HG02763 (cell line): ENCODE measurements around the gene FNDC3A.
"Not testable (repeated sequence)": the region's sequence is repeated elsewhere in the genome, so short reads cannot be mapped to it uniquely, and the experiment has no call there.

Source experiments
- ATAC-seq: cut with Tn5 transposase; IDR thresholded peaks from one replicate; pipeline ENCODE4 v1.9.1; 2021; ENCODE audit warnings: mild to moderate bottlenecking, moderate library complexity; ENCODE audit not compliant: unreplicated experiment

Gene FNDC3A

DNA sequence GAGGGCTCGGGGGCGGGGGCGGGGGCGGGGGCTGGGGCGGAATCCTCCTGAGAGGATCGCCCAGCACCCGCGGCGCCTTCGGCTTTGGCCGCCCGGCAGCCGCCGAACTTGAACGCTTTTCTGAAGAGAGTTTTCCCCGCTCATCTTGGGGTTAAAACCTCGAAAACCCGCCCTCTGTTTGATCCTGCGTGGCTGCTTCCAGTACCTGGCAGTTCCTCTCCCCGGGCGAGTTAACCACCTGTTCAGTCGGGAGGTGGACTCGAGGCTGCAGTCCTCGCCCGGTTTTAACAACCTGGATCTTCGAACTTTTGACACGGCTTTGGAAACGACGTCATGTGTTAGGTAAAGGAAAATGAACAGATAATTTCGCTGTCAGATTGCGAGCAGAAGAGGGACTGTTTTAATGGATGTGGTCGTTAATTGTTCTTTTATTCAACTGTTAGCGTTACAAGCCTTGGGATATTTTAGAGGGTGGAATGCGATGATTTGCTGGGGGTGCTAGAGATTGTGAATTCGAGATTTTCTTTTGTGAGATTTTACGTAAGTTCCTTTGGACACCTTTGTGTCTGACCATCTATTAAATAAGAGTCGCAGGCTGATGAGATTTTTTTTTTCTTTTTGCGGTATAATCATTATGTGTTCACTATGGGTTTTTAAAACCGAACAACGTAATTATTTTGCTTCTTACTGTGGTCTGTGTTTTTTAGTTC lies 1.0 kb downstream of the FNDC3A start:
- ATAC-seq: no peak

DNA sequence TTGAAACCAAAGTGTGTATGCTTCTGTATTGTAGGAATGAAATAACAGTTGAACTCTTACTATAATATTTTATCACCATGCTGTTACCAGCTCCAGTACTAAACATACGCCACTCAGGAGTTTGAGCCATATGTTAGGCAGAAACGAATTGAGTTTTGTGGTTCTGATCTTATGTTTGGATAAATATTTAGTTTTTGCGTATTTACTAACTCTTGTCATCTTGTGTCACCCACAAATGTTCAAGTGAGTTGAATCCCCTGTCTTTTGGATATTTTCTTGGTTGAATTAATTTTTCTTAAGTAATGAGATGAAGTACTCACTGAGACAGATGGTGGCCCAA lies 1.5 kb downstream of the FNDC3A start:
- ATAC-seq: no peak

- no peak for ATAC-seq
Measured at GRCh38 chr13:48977973-48978372, 2.3 kb downstream of the FNDC3A start.

DNA sequence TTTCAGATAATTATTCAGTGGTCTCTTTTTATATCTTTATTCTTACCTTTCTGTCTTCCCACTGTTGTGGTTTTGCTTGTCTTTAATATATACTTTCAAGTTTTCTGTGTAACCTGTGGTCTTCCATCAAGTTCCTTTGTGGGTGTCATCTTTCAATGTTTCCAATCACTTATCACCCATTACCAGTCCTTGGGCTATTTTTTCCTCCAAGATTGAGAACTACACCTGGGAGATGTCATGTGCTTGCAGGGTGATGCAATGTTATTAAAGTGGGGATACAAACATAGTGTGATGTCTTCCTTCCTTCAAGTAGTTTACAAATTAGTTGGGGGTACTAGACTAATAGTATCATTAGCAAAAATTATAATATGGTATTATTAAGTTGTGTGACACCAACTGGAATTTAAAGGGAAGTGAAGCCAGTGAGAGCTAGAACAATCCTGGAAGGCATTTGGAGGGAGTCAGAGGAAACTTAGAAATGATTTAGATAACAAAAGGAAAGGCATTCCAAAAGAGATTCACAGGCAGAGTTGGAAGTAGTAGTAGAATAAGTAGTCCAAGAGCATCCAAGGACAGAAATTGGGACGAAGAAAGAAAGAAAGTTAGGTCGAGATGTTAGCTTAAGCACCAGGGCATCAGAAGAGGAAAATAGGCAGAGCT lies 3.4 kb downstream of the FNDC3A start:
- no peak for ATAC-seq

- ATAC-seq: peak; percentile 39
Measured at GRCh38 chr13:48979892-48980291, 4.2 kb downstream of the FNDC3A start.

DNA sequence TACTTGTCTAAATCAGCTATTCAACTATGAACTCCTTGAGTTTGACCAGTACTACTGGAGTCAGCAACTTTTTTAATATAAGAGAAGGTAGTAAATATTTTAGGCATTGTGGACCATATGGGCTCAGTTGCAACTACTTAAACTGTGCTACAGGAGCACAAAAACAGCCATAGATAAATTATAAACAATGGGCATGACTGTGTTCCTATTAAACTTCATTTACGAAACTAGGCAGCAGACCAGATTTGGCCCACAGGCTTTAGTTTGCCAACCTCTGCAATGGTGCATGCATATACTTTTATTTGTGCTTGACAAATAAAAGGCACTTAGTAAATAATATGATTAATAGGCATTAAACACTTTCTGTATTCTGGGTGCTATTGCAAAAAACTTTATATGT lies 7.6 kb downstream of the FNDC3A start:
- no peak for ATAC-seq

- no peak for ATAC-seq
Measured at GRCh38 chr13:48985756-48986155, 10.0 kb downstream of the FNDC3A start.

GRCh38 chr13:48990900-48991299 lies 15.2 kb downstream of the FNDC3A start:
- no peak for ATAC-seq

- ATAC-seq: no peak
Measured at GRCh38 chr13:48993150-48993549, 17.4 kb downstream of the FNDC3A start.

DNA sequence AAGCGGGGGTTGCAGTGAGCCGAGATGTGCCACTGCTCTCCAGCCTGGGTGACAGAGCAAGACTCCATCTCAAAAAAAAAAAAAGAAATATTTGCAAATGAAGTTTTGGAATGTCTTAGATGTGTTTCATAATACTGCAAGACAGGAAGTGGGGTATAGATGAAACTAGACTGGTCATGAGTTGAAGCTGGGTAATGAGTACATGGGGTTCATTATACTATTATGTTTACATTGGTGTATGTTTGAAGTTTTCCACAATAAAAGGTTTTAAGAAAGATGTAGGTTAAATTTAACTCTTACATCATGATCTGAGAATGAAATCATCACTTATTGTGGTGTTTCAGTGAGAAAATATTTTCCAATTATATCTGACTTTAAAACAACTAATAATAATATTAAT lies 19.0 kb downstream of the FNDC3A start:
- ATAC-seq: no peak

DNA sequence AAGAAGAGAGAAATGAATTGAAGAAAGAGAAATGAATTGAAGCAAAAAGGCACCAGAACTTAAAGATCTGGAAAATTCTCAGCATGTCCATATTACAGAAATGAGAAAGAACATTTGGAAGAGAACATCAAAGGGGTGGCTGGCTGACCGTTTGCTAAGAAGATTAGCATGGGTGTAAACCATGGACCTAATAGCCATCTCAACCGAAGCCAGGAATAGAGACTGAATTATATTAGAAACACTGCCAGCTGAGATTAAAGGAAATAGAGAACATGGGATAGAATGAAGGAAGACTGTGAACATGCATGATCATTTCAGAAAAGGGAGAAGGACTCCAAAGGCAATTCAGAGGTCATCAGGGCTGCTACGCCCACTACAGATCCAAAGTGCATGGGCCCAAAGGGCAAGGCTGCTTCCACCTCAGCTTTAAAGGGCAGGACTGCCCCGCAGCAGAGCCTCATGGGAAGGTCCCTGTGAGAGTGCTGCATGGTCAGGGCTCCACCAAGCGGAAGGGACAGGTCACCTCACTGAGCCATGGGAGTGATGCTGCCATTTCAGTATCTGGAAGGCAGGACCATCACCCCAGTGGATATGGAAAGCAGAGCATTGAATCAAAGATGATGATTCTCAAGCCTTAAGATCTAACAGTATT lies 23.1 kb downstream of the FNDC3A start:
- ATAC-seq: no peak

DNA sequence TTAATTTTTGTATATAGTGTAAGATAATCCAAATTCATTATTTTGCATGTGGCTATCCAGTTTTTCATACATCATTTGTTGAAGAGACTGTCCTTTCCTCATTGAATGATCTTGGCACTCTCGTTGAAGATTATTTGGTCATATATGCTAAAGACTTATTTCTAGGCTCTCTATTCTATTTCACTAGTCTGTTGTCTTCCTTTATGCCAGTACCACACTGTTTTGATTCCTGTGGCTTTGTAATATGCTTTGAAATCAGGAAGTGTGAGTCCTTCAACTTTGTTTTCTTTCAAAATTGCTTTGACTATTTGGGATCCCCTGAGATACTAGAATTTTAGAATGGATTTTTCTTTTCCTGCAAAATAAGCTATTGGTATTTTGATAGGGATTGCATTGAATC lies 24.5 kb downstream of the FNDC3A start:
- ATAC-seq: no peak

- ATAC-seq: not testable (repeated sequence)
Measured at GRCh38 chr13:49018986-49019635, 43.4 kb downstream of the FNDC3A start.

- no peak for ATAC-seq
Measured at GRCh38 chr13:49020328-49020727, 44.6 kb downstream of the FNDC3A start.

DNA sequence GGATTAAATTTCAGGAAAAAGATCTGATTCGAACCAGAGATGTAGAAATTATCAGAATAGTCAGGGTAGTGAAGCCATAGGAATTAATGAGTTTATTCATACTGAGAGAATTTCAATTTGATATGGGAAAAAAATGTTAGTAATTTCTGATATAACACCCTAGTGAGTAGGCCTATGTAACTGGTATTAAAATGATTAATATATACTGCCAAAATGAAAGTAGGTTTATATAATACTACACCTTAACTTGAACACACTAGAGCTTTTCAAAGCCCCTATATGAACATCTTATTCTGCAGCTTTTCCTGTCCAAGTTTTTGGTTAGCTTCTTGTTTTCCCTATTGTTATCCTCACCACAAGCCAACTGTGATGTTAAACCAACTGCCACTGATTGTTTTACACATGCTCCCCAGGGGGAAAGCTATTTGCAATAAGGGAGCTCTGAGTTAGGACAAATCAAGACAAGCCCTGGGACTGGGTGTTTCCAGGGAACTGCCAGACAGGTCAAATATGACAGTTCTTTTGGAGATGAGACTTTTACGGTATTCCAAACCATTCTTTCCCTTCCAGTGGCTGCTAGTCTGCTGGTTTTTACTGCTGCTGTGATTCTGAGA lies 45.3 kb downstream of the FNDC3A start:
- no peak for ATAC-seq

DNA sequence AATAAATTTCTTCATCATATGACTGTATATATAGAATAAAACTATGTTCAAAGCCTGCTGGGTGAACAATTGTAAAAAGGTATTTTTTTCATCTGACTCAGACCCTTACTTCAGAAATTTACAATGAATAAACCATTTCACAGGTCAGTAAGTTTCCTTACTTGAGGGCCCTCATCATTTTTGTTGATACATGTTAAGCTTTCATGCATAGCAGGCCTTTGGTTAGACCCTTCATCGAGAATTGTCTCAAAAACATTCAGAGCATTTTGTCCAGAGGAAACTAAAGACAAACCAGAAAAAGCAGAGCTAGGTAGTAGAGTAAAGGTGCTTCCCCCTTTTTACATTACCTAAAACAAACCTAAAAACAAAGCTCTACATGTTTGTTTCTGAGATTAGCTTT lies 46.2 kb downstream of the FNDC3A start:
- no peak for ATAC-seq

GRCh38 chr13:49022472-49023144 lies 46.9 kb downstream of the FNDC3A start:
- ATAC-seq: no peak

GRCh38 chr13:49023431-49023830 lies 47.7 kb downstream of the FNDC3A start:
- no peak for ATAC-seq

- no peak for ATAC-seq
Measured at GRCh38 chr13:49026851-49027250, 51.1 kb downstream of the FNDC3A start.

DNA sequence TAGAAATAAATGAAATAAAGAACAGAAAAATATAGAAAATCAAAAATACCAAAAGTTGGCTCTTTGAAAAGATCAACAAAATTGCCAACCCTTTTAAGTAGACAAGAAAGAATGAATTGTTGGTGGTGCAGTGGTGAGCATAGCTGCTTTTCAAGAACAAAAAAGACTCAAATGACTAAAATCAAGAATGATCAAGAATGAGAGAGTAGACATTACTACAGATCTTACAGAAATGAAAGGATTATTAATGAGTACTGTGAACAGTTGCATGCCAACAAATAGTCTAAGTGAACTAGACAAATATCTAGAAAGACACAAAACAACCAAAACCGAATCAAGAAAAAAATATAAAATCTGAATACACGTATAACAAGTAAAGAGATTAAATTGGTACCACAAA lies 53.9 kb downstream of the FNDC3A start:
- ATAC-seq: no peak

DNA sequence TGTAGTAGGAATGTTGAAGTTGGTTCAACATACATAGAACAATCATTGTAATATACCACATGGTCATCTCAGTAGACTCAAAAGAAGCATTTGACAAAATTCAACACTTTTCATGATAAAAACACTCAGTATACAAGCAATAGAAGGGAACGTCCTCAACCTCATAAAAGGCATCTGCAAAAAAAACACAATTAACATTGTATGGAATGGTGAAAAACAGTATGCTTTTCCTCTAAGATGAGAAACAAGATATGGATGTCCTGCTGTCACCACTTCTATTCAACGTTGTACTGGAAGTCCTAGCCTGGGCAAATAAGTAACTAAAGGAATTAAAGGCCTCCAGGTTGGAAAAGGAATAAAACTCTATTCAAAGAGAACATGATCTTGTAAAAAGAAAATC lies 54.5 kb downstream of the FNDC3A start:
- no peak for ATAC-seq
